COR-L47 (cell line): ENCODE data around the gene BCL2L15.
A peak's percentile ranks its signal among the peaks of the same experiment; 100 is the strongest.
"Not testable (repeated sequence)": the region's sequence is repeated elsewhere in the genome, so short reads cannot be mapped to it uniquely, and the experiment has no call there.

ENCODE experiments used
- DNase-seq: peaks from one replicate; lab custom pipeline; 2025; lab: John Stamatoyannopoulos, UW

The BCL2L15 gene

GRCh38 chr1:113870778-113871177 is 16.6 kb downstream of the BCL2L15 start:
- DNase-seq, result no peak

- no peak for DNase-seq
Observed at GRCh38 chr1:113868387-113869083, 18.8 kb downstream of the BCL2L15 start.

GRCh38 chr1:113861641-113862040 is 25.7 kb downstream of the BCL2L15 start:
- no peak for DNase-seq

GRCh38 chr1:113860891-113861290 is 26.5 kb downstream of the BCL2L15 start:
- DNase-seq, result no peak

- no peak for DNase-seq
Observed at GRCh38 chr1:113859478-113860175, 27.8 kb downstream of the BCL2L15 start.

GRCh38 chr1:113858982-113859381 is 28.4 kb downstream of the BCL2L15 start:
- DNase-seq, result no peak

DNA sequence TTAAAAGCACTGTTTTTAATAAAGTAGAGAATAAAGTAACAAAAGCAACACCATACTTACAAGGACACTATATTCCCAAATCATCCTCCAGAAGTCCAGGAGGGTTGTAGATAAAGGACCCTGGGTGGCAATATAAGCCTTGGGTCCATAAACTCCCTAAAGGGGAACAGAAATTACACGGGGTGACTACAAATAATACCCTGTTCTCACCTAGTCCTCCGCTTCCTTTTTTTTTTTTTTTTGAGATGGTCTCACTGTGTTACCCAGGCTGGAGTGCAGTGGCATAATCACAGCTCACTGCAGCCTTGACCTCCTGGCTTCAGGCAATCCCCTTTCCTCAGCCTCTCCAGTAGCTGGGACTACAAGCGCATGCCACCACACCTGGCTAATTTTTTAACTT is 29.0 kb downstream of the BCL2L15 start:
- no peak for DNase-seq

GRCh38 chr1:113857776-113858175 is 29.6 kb downstream of the BCL2L15 start:
- no peak for DNase-seq

DNA sequence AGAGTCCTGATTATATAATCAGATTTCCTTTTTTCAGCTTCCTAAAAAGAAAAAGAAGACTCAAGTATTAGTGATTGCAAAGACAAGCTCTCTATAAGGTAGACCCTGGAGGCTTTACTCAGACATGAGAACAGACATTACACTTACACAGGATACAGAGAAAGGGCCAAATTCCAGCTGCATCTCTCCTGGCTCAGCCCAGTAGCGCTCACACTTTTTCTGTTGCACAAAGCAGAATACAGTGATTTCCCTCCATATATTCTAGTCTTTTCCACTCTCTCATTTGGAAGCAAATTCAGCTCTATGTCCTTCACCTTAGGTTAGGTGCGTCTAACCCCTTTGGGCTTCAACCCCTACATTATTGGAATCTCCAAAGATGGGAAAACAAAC is 31.0 kb downstream of the BCL2L15 start:
- no peak for DNase-seq

GRCh38 chr1:113855630-113856400 is 31.6 kb downstream of the BCL2L15 start:
- no peak for DNase-seq

- no peak for DNase-seq
Observed at GRCh38 chr1:113854234-113854633, 33.1 kb downstream of the BCL2L15 start.

GRCh38 chr1:113852694-113853093 is 34.7 kb downstream of the BCL2L15 start:
- DNase-seq, result not testable (repeated sequence)

GRCh38 chr1:113850127-113850796 is 37.1 kb downstream of the BCL2L15 start:
- no peak for DNase-seq

DNA sequence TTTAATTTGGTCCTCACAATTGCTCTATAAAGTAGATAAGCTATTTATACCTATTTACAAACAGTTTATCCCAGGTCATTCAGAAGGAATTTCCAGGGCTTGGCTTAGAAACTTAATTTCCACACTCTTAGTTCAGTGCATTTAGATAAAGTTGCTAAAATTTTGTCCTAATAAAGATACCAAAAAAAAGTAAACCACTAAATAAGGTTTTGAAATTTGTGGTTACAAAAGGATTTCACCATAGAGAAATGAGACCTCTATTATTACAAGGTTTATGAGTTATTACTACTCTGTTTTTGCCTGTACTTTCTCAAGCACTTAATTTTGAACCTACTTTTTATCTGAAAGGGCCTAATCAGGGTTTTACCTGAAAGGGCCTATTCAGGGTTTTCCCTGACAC is 38.3 kb downstream of the BCL2L15 start:
- no peak for DNase-seq

GRCh38 chr1:113846391-113847035 is 40.9 kb downstream of the BCL2L15 start:
- DNase-seq, result no peak

- no peak for DNase-seq
Observed at GRCh38 chr1:113836534-113836933, 50.8 kb downstream of the BCL2L15 start.

- peak; percentile 23 for DNase-seq
Observed at GRCh38 chr1:113835686-113836290, 51.6 kb downstream of the BCL2L15 start.

GRCh38 chr1:113834716-113835115 is 52.7 kb downstream of the BCL2L15 start:
- DNase-seq, result no peak
